Choroid plexus epithelial cell (primary cell): ENCODE measurements around the gene ZNF80.
"Not testable (repeated sequence)": the region's sequence is repeated elsewhere in the genome, so short reads cannot be mapped to it uniquely, and the experiment has no call there.

Experiments used
- DNase-seq: peaks from one replicate; pipeline ENCODE4 v3.0.0-alpha.2; 2010; ENCODE audit warnings: low read depth
- H3K4me3 ChIP-seq: 2 replicates; pipeline ENCODE4 v1.5.1; 2011; ENCODE audit warnings: low read depth, mild to moderate bottlenecking, control low read depth, low read length, moderate library complexity
- TF ChIP-seq, protein P1 (sequence below): conservative IDR thresholded peaks from 2 replicates; pipeline ENCODE4 v1.5.1; 2011; ENCODE audit warnings: low read depth, mild to moderate bottlenecking, control low read depth, inconsistent platforms, low read length, moderate library complexity

ZNF80 gene

DNA sequence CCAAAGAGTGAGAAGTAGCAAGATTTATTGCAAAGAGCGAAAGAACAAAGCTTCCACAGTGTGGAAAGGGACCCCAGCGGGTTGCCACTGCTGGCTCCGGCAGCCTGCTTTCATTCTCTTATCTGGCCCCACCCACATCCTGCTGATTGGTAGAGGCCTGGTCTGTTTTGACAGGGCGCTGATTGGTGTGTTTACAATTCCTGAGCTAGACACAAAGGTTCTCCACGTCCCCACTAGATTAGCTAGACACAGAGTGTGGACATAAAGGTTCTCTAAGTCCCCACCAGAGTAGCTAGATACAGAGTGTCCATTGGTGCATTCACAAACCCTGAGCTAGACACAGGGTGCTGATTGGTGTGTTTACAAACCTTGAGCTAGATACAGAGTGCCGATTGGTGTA lies at the start of gene ZNF80:
ZNF80 (minus strand) TSS at position 101 of the 400 bp plus-strand sequence. CDS start 504 bp downstream, outside the sequence.
- not testable (repeated sequence) for DNase-seq, H3K4me3 ChIP-seq

DNA sequence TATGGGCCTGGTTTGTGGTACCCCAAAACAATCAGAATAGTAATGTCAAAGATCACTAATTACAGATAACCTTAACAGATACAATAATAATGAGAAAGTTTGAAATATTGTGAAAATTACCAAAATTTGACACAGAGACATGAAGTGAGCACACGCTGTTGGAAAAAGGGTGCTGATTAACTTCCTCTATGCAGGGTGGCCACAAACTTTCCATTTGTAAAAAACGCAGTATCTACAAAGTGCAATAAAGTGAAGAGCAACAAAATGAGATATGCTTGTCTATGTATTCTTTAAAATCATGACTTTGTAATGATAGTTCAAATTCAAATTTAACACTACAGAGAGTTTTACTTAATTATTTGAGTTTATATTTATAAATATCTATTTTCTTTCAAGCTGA lies 48.9 kb upstream of the ZNF80 start:
- H3K4me3 ChIP-seq = no peak overlapping the region
- no peak for DNase-seq
- TF ChIP-seq, protein P1, sequence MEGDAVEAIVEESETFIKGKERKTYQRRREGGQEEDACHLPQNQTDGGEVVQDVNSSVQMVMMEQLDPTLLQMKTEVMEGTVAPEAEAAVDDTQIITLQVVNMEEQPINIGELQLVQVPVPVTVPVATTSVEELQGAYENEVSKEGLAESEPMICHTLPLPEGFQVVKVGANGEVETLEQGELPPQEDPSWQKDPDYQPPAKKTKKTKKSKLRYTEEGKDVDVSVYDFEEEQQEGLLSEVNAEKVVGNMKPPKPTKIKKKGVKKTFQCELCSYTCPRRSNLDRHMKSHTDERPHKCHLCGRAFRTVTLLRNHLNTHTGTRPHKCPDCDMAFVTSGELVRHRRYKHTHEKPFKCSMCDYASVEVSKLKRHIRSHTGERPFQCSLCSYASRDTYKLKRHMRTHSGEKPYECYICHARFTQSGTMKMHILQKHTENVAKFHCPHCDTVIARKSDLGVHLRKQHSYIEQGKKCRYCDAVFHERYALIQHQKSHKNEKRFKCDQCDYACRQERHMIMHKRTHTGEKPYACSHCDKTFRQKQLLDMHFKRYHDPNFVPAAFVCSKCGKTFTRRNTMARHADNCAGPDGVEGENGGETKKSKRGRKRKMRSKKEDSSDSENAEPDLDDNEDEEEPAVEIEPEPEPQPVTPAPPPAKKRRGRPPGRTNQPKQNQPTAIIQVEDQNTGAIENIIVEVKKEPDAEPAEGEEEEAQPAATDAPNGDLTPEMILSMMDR = no peak

DNA sequence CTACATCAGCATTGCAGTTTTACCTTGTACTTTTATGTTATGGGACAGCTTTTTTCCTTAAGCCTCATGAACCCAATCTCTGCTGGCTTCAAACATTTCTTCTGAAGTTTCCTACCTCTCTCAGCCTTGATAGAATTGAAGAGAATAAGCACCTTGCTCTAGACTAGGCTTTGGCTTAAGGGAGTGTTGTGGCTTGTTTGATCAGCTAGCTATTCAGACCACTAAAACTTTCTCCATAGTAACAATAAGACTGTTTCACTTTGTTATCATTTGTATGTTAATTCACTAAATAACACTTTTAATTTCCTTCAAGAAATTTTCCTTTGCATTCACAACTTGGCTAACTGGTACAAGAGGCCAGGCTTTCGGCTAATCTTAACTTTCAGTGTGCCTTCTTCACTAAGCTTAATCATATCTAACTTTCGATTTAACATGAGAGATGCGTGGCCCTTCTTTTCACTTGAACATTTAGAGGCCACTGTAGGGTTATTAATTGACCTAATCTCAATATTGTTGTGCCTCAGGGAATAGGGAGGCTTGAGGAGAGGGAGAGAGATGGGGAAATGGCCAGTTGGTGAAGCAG lies 48.4 kb upstream of the ZNF80 start:
- no peak overlapping the region for H3K4me3 ChIP-seq
- no peak for DNase-seq
- TF ChIP-seq, protein P1 = no peak

DNA sequence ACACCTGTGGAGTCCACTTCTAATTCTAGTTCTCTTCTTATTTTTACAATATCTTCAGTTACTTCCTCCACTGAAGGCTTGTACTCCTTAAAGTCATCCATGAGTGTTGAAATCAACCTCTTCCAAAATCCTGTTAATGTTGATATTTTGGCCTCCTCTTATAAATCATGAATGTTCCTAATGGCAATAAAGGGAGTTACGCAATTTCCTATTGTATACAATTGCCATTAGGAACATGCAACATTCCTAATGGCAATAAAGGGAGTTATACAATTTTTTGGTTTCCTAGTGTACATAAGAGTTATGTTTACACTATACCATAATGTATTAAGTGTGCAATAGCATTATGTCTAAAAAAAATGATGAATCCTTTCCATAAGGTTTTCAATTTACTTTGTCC lies 47.3 kb upstream of the ZNF80 start:
- no peak for DNase-seq
- TF ChIP-seq, protein P1 = no peak

DNA sequence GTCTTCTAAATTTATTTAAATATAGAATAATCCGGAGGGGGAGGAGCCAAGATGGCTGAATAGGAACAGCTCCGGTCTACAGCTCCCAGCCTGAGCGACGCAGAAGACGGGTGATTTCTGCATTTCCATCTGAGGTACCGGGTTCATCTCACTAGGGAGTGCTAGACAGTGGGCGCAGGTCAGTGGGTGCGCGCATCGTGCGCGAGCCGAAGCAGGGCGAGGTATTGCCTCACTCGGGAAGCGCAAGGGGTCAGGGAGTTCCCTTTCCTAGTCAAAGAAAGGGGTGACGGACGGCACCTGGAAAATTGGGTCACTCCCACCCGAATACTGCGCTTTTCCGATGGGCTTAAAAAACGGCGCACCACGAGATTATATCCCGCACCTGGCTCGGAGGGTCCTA lies 39.5 kb upstream of the ZNF80 start:
- H3K4me3 ChIP-seq, DNase-seq: not testable (repeated sequence)

More for the DNA sequence above, 47.3 kb upstream of the ZNF80 start:
- no peak overlapping the region for H3K4me3 ChIP-seq

DNA sequence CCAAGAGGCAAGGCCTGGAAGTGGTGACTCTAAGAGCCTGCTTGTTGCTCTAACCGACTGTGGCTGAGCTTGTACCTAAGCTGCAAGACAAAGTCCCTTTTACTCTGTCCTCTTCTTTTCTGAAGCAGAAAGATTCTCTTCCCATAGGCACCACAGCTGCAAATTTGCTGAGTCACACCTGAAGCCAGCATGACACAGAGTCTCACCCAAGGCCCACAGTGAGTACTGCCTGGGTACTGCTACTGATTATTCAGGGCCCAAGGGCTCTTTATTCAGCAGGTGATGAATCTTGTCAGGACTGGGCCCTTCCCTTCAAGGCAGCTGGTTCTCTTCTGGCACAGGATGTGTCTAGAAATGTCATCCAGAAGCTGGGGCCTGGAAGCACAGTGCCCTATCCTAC lies 37.6 kb upstream of the ZNF80 start:
- peak; percentile 44 for DNase-seq
- TF ChIP-seq, protein P1 = no peak
- H3K4me3 ChIP-seq = no peak overlapping the region

DNA sequence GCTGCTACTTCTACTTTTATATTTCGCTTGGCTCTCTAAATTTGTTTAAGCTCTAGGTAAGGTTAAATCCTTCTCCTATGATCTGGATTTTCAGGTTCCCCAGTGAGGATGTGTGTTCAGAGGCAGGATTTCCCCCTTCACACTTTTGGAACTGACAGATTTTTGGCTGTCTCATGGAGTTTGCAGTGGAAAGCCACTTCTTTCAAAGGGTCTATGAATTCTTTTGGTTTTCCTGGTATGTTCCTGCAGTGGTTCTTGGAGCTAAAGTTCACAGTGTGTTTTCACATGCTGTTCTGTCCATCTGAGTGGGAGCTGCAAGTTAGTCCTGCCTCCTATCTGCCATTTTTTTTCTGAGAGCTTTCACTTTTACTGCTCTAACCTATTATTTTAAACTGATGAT lies 34.9 kb upstream of the ZNF80 start:
- peak; percentile 93 for DNase-seq

DNA sequence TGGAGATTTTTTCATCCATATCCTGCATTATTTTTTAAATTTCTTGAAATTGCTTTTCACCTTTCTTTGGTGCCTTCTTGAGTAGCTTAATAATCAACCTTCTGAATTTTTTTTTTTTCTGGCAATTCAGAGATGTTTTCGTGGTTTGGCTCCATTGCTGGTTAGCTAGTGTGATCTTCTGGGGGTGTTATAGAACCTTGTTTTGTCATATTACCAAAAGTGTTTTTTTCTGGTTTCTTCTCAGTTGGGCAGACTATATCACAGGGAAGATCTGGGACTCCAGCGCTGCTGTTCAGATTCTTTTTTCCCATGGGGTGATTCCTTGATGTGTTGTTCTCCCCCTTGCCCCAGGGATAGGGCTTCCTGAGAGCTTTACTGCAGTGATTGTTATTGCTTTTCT lies 32.6 kb upstream of the ZNF80 start:
- TF ChIP-seq, protein P1 = no peak

More for the DNA sequence above, 34.9 kb upstream of the ZNF80 start:
- TF ChIP-seq, protein P1 = peak; percentile 38
- no peak overlapping the region for H3K4me3 ChIP-seq

More for the DNA sequence above, 32.6 kb upstream of the ZNF80 start:
- no peak overlapping the region for H3K4me3 ChIP-seq
- DNase-seq = no peak
